ENCODE measurements around the gene ZNF621. TPM values are rescaled to one million over a fixed set of nuclear protein-coding genes. Genes with fewer than 3 reads are reported as not detected.

The ZNF621 gene
- total RNA-seq, 1 donor from 2014 or later = 29.5 TPM

- peak; percentile 77 for DNase-seq (ENCODE audit: low read depth, low spot score)
- H3K4me1 Mint-ChIP-seq = peaks cover 12% of the 10 kb centered on the region
- H3K9me3 Mint-ChIP-seq = peaks cover 2% of the 10 kb centered on the region
- H3K27me3 Mint-ChIP-seq (ENCODE audit: low read depth) = peaks cover 8% of the 10 kb centered on the region
- peak within 1 kb of the TSS; percentile 78 for H3K27ac Mint-ChIP-seq (ENCODE audit: unreplicated experiment)
- TF ChIP-seq CTCF (conservative IDR thresholded peaks at IDR 0.05) = peak; percentile 53
- H3K36me3 Mint-ChIP-seq (ENCODE audit: low read depth) = peaks cover 11% of the 10 kb centered on the region
- H3K4me3 Mint-ChIP-seq = peak within 1 kb of the TSS; percentile 97
Measured at GRCh38 chr3:40505599-40506462, 18.9 kb upstream of the ZNF621 start, which contains the start of gene ZNF620. ZNF620 (plus strand) TSS chr3:40506039; CDS start chr3:40506353, 314 bp downstream.

GRCh38 chr3:40511031-40511718 is 13.6 kb upstream of the ZNF621 start:
- H3K27ac Mint-ChIP-seq (ENCODE audit: unreplicated experiment) = no peak overlapping the region
- no peak overlapping the region for H3K4me3 Mint-ChIP-seq
- peaks cover 27% of the 10 kb centered on the region for H3K36me3 Mint-ChIP-seq (ENCODE audit: low read depth)
- no peak for TF ChIP-seq CTCF (conservative IDR thresholded peaks at IDR 0.05)
- no peaks in the 10 kb centered on the region for H3K27me3 Mint-ChIP-seq (ENCODE audit: low read depth)
- DNase-seq (ENCODE audit: low read depth, low spot score) = no peak
- no peaks in the 10 kb centered on the region for H3K9me3 Mint-ChIP-seq
- H3K4me1 Mint-ChIP-seq = peaks cover 7% of the 10 kb centered on the region

- Mint-ChIP-seq H3K4me1 (no peaks in the 10 kb centered on the region), H3K9me3 (peaks cover 3% of the 10 kb centered on the region), H3K27me3 (ENCODE audit: low read depth) (no peaks in the 10 kb centered on the region), H3K27ac (ENCODE audit: unreplicated experiment) (no peak overlapping the region), H3K4me3 (no peak overlapping the region), H3K36me3 (ENCODE audit: low read depth) (peaks cover 27% of the 10 kb centered on the region)
- no peak for TF ChIP-seq CTCF (conservative IDR thresholded peaks at IDR 0.05)
- DNase-seq (ENCODE audit: low read depth, low spot score) = no peak
Measured at GRCh38 chr3:40516201-40516600, 8.6 kb upstream of the ZNF621 start.

GRCh38 chr3:40518067-40518466 is 6.7 kb upstream of the ZNF621 start:
- peaks cover 21% of the 10 kb centered on the region for H3K36me3 Mint-ChIP-seq (ENCODE audit: low read depth)
- no peak for DNase-seq (ENCODE audit: low read depth, low spot score)
- H3K4me3 Mint-ChIP-seq = no peak overlapping the region
- no peaks in the 10 kb centered on the region for H3K27me3 Mint-ChIP-seq (ENCODE audit: low read depth)
- peaks cover 3% of the 10 kb centered on the region for H3K9me3 Mint-ChIP-seq
- TF ChIP-seq CTCF (conservative IDR thresholded peaks at IDR 0.05) = no peak
- H3K27ac Mint-ChIP-seq (ENCODE audit: unreplicated experiment) = no peak overlapping the region
- H3K4me1 Mint-ChIP-seq = no peaks in the 10 kb centered on the region

GRCh38 chr3:40518848-40519247 is 5.9 kb upstream of the ZNF621 start:
- TF ChIP-seq CTCF (conservative IDR thresholded peaks at IDR 0.05) = no peak
- H3K4me3 Mint-ChIP-seq = no peak overlapping the region
- DNase-seq (ENCODE audit: low read depth, low spot score) = no peak
- no peaks in the 10 kb centered on the region for H3K27me3 Mint-ChIP-seq (ENCODE audit: low read depth)
- no peak overlapping the region for H3K27ac Mint-ChIP-seq (ENCODE audit: unreplicated experiment)
- H3K9me3 Mint-ChIP-seq = peaks cover 3% of the 10 kb centered on the region
- H3K36me3 Mint-ChIP-seq (ENCODE audit: low read depth) = peaks cover 21% of the 10 kb centered on the region
- peaks cover 2% of the 10 kb centered on the region for H3K4me1 Mint-ChIP-seq

Measured in neural crest cell (in vitro differentiated cells).